Measurements from ENCODE around the gene SDF4. TPM values are rescaled to one million over a fixed set of nuclear protein-coding genes. Genes with fewer than 3 reads are reported as not detected.

SDF4 gene
- total RNA-seq, 1 experiment from 2014 or later = 128 TPM

- intact Hi-C loops (cut with micrococcal nuclease; ENCODE audit: unreplicated experiment) = no loop called here
- TF ChIP-seq, protein P1, sequence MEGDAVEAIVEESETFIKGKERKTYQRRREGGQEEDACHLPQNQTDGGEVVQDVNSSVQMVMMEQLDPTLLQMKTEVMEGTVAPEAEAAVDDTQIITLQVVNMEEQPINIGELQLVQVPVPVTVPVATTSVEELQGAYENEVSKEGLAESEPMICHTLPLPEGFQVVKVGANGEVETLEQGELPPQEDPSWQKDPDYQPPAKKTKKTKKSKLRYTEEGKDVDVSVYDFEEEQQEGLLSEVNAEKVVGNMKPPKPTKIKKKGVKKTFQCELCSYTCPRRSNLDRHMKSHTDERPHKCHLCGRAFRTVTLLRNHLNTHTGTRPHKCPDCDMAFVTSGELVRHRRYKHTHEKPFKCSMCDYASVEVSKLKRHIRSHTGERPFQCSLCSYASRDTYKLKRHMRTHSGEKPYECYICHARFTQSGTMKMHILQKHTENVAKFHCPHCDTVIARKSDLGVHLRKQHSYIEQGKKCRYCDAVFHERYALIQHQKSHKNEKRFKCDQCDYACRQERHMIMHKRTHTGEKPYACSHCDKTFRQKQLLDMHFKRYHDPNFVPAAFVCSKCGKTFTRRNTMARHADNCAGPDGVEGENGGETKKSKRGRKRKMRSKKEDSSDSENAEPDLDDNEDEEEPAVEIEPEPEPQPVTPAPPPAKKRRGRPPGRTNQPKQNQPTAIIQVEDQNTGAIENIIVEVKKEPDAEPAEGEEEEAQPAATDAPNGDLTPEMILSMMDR (IDR thresholded peaks at IDR 0.05; ENCODE audit: unreplicated experiment) = no peak
- Mint-ChIP-seq H3K36me3 (ENCODE audit: insufficient read depth, unreplicated experiment) (peaks cover 52% of the 10 kb centered on the region), H3K4me1 (ENCODE audit: low read depth, unreplicated experiment) (peaks cover 6% of the 10 kb centered on the region), H3K27ac (ENCODE audit: unreplicated experiment) (no peak overlapping the region), H3K9me3 (ENCODE audit: low read depth, unreplicated experiment) (no peaks in the 10 kb centered on the region), H3K27me3 (ENCODE audit: unreplicated experiment) (no peaks in the 10 kb centered on the region), H3K4me3 (ENCODE audit: low read depth, unreplicated experiment) (no peak overlapping the region)
- CTCF ChIA-PET = no interaction called here
- no TSS peak for BruUV-seq (replicated peaks)
- DNase-seq = no peak
Observed at GRCh38 chr1:1170215-1171091, 61.3 kb downstream of the SDF4 start.

DNA sequence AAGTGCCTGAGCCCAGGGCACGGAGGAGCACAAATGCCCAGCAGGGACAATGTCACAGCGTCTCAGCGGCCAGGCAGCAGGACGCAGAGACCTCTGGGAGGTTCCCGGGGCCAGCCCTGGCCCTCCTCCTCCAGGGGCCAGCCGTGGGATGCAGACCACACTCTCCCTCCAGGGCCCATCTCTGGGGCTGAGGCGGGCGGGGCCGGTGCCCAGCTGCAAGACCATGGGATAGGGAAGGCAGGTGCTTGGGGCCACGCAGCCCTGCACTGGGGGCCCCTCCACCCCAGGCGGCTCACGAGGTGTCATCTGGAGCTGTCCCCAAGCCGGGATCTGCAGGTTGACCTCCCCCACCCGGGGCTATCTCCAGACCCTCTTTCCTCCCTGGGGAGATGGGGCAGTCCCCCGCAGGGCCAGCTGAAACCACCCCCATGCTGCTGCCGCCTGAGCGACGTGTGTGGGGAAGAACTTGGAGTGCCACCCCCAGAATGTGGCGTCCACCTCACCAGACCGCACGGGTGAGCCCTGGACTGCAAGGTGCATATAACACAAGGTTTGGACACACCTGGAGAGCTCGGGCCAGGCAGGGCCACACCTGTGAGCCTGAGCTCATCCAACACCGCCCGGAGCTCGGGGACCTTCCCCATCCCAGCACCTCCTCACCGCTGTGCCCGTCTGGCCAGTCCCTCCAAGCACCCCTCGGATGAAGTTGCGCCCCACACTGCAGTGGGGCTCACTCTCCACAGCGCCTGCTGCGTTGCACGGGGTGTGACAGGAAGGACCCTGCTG, 62.2 kb downstream of the SDF4 start:
- intact Hi-C loops (cut with micrococcal nuclease; ENCODE audit: unreplicated experiment) = loop anchor here (10.0 kb wide), 1 partner anchor 65 kb away; the partner anchor contains the start of genes B3GALT6 and SDF4
- Mint-ChIP-seq H3K4me1 (ENCODE audit: low read depth, unreplicated experiment) (peaks cover 9% of the 10 kb centered on the region), H3K9me3 (ENCODE audit: low read depth, unreplicated experiment) (no peaks in the 10 kb centered on the region), H3K4me3 (ENCODE audit: low read depth, unreplicated experiment) (no peak overlapping the region), H3K27ac (ENCODE audit: unreplicated experiment) (no peak overlapping the region), H3K27me3 (ENCODE audit: unreplicated experiment) (no peaks in the 10 kb centered on the region), H3K36me3 (ENCODE audit: insufficient read depth, unreplicated experiment) (peaks cover 55% of the 10 kb centered on the region)
- no TSS peak for BruUV-seq (replicated peaks)
- CTCF ChIA-PET = no interaction called here
- TF ChIP-seq, protein P1 (IDR thresholded peaks at IDR 0.05; ENCODE audit: unreplicated experiment) = no peak
- no peak for DNase-seq

DNA sequence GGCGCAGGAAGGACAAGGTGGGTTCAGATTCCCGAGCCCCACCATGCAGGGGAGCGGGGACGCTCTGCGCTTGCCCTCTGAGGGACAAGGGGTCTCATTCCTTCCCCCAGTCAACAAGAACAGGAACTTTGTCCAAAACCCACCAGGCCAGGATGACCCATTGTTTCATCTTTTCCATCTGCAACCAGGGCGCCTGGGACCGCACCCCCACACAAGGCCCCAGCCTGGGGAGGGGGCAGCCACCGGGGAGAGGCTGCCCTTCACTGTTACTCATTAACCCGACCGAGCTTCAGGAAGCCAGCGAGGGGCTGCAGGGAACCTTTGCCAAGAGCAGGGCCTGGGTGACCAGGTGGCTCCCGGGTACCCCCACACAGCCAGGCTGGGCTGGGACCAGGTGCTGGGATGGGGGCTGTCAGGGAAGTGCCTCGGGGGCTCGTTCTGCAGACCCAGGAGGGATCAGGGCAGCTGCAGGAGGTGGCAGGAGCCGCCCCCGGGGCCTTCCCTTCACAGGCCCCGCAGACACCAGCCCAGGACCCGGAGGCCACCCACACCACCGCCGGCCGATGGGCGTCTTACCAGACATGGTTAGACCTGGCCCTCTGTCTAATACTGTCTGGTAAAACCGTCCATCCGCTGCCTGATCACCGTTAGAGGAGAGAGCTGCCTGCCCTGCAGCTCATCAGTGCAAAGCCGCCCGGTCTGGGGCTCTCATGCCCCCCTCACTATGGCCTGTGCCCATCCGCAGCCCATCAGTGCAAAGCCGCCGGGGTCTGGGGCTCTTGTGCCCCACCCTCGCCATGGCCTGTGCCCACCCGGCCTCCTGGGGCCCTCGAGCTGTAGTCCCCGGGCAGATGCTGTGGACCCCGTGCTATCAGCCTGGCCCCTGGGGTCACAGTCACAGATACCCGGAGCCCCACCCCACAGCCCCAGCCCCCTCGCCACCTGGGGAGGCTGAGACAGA, 63.1 kb downstream of the SDF4 start:
- intact Hi-C loops (cut with micrococcal nuclease; ENCODE audit: unreplicated experiment) = loop anchor here (10.0 kb wide), 1 partner anchor 66 kb away; the partner anchor contains the start of genes B3GALT6 and SDF4
- CTCF ChIA-PET = no interaction called here
- no TSS peak for BruUV-seq (replicated peaks)
- no peak overlapping the region for H3K4me3 Mint-ChIP-seq (ENCODE audit: low read depth, unreplicated experiment)
- H3K4me1 Mint-ChIP-seq (ENCODE audit: low read depth, unreplicated experiment) = peaks cover 9% of the 10 kb centered on the region
- no peak for DNase-seq
- no peaks in the 10 kb centered on the region for H3K27me3 Mint-ChIP-seq (ENCODE audit: unreplicated experiment)
- TF ChIP-seq, protein P1 (IDR thresholded peaks at IDR 0.05; ENCODE audit: unreplicated experiment) = no peak
- no peak overlapping the region for H3K27ac Mint-ChIP-seq (ENCODE audit: unreplicated experiment)
- H3K9me3 Mint-ChIP-seq (ENCODE audit: low read depth, unreplicated experiment) = no peaks in the 10 kb centered on the region
- peaks cover 60% of the 10 kb centered on the region for H3K36me3 Mint-ChIP-seq (ENCODE audit: insufficient read depth, unreplicated experiment)
